HepG2 (cell line): ENCODE data around the gene C4orf17.

Experiments used
- MTA1 ChIP-seq: sonication (generic); formaldehyde crosslinking; IDR thresholded peaks from 2 replicates; pipeline ENCODE4 v1.4.0; 2020; ENCODE audit warnings: missing genetic modification reagents, mild to moderate bottlenecking, borderline replicate concordance
- MTF1 ChIP-seq: sonication (generic); formaldehyde crosslinking; IDR thresholded peaks from 2 replicates; pipeline ENCODE4 v1.5.0; 2020; ENCODE audit warnings: missing genetic modification reagents
- POLR2A ChIP-seq, 2 experiments: IDR thresholded peaks; 2 replicates each; pipeline ENCODE4 v1.6.1; 2011; ENCODE audit warnings: low read depth in 2 of 2, low read length in 2 of 2, mild to moderate bottlenecking in 1 of 2, moderate library complexity in 1 of 2; ENCODE audit not compliant: insufficient read depth in 1 of 2
- POLR2AphosphoS5 ChIP-seq: IDR thresholded peaks from 2 replicates; pipeline ENCODE4 v1.6.1; 2012; ENCODE audit warnings: low read depth, low read length
- ZFP36 ChIP-seq: fragments of 150-350 bp; IDR thresholded peaks from 2 replicates; pipeline ENCODE4 v1.6.1; 2018; ENCODE audit warnings: borderline replicate concordance, low read length, low read depth; ENCODE audit not compliant: partially characterized antibody
- ZNF138 ChIP-seq: sonication (generic); formaldehyde crosslinking; IDR thresholded peaks from 2 replicates; pipeline ENCODE4 v1.5.0; 2020; ENCODE audit warnings: mild to moderate bottlenecking, low read depth, missing genetic modification reagents
- ZNF207 ChIP-seq: fragments of 450-650 bp; IDR thresholded peaks from 2 replicates; pipeline ENCODE4 v1.6.1; 2016; ENCODE audit warnings: antibody characterized with exemption, borderline replicate concordance
- ZNF292 ChIP-seq: sonication (generic); formaldehyde crosslinking; IDR thresholded peaks from 2 replicates; pipeline ENCODE4 v1.8.1; 2022; ENCODE audit warnings: mild to moderate bottlenecking, low read depth, missing genetic modification reagents, borderline replicate concordance
- ZNF776 ChIP-seq: sonication (generic); formaldehyde crosslinking; IDR thresholded peaks from 2 replicates; pipeline ENCODE4 v1.4.0; 2020; ENCODE audit warnings: mild to moderate bottlenecking, missing genetic modification reagents
- ZSCAN9 ChIP-seq: IDR thresholded peaks from 2 replicates; pipeline ENCODE4 v1.6.1; 2016; ENCODE audit warnings: borderline replicate concordance
- TF ChIP-seq, protein P1 (sequence below): sonication (generic); formaldehyde crosslinking; IDR thresholded peaks from one replicate; pipeline ENCODE4 v1.5.1; 2020; ENCODE audit warnings: mild to moderate bottlenecking, missing genetic modification reagents; ENCODE audit errors: not compliant biosample characterization
- TF ChIP-seq, protein P2 (sequence below): sonication (generic); formaldehyde crosslinking; IDR thresholded peaks from 2 replicates; pipeline ENCODE4 v1.5.0; 2020; ENCODE audit warnings: mild to moderate bottlenecking, missing genetic modification reagents, moderate library complexity
- TF ChIP-seq, protein P3 (sequence below): sonication (generic); formaldehyde crosslinking; IDR thresholded peaks from 2 replicates; pipeline ENCODE4 v1.4.0; 2020; ENCODE audit warnings: missing genetic modification reagents
- TF ChIP-seq, protein P4 (sequence below): sonication (generic); formaldehyde crosslinking; conservative IDR thresholded peaks from 2 replicates; pipeline ENCODE4 v1.4.0; 2020; ENCODE audit warnings: missing genetic modification reagents

DNA sequence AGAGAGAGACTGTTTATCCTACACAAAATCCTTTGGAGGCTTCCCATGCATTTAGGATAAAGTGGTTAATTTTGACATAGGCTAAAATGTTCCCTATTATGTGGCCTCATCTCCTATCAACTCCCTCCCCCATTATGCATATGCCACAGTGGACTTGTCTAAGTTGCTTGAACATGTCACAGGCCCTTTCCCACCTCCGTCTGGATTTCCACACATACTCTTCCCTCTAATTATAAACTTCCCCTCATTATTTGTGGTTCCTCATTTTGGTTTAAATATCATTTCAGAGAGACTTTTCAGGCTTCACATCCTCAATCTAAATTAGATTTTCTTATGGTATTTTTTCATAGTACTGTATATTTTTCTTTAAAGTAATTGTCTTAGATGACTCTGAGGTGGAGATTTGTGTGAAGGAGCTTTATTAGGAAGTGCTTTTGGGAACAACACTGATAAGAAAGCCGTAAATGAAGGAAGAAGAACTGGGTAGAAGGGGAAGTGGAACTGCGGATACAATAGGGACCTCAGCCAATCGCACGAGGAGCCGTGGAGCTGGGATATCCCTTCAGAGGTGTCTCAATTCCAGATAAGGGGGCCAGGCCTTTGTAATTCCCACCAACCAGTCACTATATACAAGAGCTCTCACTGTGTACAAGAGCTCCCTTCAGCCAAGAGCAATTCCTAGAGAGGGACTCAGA, 7.9 kb downstream of the C4orf17 start:
- no peak for TF ChIP-seq MTF1 (CRISPR knock-in tag)
- no peak for TF ChIP-seq ZNF207
- TF ChIP-seq, protein P1, sequence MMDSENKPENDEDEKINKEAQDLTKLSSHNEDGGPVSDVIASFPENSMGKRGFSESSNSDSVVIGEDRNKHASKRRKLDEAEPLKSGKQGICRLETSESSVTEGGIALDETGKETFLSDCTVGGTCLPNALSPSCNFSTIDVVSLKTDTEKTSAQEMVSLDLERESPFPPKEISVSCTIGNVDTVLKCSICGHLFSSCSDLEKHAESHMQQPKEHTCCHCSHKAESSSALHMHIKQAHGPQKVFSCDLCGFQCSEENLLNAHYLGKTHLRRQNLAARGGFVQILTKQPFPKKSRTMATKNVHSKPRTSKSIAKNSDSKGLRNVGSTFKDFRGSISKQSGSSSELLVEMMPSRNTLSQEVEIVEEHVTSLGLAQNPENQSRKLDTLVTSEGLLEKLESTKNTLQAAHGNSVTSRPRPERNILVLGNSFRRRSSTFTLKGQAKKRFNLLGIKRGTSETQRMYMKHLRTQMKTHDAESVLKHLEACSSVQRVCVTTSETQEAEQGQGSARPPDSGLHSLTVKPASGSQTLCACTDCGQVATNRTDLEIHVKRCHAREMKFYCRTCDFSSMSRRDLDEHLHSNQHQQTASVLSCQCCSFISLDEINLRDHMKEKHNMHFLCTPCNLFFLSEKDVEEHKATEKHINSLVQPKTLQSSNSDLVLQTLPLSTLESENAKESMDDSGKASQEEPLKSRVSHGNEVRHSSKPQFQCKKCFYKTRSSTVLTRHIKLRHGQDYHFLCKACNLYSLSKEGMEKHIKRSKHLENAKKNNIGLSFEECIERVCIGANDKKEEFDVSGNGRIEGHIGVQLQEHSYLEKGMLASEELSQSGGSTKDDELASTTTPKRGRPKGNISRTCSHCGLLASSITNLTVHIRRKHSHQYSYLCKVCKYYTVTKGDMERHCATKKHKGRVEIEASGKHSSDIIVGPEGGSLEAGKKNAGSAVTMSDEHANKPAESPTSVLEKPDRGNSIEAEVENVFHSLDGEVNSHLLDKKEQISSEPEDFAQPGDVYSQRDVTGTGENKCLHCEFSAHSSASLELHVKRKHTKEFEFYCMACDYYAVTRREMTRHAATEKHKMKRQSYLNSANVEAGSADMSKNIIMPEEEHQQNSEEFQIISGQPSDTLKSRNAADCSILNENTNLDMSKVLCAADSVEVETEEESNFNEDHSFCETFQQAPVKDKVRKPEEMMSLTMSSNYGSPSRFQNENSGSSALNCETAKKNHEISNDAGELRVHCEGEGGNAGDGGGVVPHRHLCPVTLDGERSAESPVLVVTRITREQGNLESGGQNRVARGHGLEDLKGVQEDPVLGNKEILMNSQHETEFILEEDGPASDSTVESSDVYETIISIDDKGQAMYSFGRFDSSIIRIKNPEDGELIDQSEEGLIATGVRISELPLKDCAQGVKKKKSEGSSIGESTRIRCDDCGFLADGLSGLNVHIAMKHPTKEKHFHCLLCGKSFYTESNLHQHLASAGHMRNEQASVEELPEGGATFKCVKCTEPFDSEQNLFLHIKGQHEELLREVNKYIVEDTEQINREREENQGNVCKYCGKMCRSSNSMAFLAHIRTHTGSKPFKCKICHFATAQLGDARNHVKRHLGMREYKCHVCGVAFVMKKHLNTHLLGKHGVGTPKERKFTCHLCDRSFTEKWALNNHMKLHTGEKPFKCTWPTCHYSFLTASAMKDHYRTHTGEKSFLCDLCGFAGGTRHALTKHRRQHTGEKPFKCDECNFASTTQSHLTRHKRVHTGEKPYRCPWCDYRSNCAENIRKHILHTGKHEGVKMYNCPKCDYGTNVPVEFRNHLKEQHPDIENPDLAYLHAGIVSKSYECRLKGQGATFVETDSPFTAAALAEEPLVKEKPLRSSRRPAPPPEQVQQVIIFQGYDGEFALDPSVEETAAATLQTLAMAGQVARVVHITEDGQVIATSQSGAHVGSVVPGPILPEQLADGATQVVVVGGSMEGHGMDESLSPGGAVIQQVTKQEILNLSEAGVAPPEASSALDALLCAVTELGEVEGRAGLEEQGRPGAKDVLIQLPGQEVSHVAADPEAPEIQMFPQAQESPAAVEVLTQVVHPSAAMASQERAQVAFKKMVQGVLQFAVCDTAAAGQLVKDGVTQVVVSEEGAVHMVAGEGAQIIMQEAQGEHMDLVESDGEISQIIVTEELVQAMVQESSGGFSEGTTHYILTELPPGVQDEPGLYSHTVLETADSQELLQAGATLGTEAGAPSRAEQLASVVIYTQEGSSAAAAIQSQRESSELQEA (CRISPR knock-in tag), result no peak
- TF ChIP-seq ZSCAN9 (CRISPR knock-in tag), result no peak
- TF ChIP-seq ZNF292 (CRISPR knock-in tag), result no peak
- TF ChIP-seq MTA1 (CRISPR knock-in tag), result no peak
- TF ChIP-seq ZNF138, result no peak
- no peak for TF ChIP-seq ZNF776
- no peak for TF ChIP-seq POLR2A (IDR thresholded peaks at IDR 0.05; ENCODE audit: insufficient read depth in 1 of 2, low read depth in 2 of 2, low read length in 2 of 2)
- TF ChIP-seq, protein P2, sequence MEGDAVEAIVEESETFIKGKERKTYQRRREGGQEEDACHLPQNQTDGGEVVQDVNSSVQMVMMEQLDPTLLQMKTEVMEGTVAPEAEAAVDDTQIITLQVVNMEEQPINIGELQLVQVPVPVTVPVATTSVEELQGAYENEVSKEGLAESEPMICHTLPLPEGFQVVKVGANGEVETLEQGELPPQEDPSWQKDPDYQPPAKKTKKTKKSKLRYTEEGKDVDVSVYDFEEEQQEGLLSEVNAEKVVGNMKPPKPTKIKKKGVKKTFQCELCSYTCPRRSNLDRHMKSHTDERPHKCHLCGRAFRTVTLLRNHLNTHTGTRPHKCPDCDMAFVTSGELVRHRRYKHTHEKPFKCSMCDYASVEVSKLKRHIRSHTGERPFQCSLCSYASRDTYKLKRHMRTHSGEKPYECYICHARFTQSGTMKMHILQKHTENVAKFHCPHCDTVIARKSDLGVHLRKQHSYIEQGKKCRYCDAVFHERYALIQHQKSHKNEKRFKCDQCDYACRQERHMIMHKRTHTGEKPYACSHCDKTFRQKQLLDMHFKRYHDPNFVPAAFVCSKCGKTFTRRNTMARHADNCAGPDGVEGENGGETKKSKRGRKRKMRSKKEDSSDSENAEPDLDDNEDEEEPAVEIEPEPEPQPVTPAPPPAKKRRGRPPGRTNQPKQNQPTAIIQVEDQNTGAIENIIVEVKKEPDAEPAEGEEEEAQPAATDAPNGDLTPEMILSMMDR (CRISPR knock-in tag), result no peak
- TF ChIP-seq ZFP36, result no peak
- no peak for TF ChIP-seq POLR2AphosphoS5
- TF ChIP-seq, protein P3, sequence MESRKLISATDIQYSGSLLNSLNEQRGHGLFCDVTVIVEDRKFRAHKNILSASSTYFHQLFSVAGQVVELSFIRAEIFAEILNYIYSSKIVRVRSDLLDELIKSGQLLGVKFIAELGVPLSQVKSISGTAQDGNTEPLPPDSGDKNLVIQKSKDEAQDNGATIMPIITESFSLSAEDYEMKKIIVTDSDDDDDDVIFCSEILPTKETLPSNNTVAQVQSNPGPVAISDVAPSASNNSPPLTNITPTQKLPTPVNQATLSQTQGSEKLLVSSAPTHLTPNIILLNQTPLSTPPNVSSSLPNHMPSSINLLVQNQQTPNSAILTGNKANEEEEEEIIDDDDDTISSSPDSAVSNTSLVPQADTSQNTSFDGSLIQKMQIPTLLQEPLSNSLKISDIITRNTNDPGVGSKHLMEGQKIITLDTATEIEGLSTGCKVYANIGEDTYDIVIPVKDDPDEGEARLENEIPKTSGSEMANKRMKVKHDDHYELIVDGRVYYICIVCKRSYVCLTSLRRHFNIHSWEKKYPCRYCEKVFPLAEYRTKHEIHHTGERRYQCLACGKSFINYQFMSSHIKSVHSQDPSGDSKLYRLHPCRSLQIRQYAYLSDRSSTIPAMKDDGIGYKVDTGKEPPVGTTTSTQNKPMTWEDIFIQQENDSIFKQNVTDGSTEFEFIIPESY (CRISPR knock-in tag), result no peak
- TF ChIP-seq, protein P4, sequence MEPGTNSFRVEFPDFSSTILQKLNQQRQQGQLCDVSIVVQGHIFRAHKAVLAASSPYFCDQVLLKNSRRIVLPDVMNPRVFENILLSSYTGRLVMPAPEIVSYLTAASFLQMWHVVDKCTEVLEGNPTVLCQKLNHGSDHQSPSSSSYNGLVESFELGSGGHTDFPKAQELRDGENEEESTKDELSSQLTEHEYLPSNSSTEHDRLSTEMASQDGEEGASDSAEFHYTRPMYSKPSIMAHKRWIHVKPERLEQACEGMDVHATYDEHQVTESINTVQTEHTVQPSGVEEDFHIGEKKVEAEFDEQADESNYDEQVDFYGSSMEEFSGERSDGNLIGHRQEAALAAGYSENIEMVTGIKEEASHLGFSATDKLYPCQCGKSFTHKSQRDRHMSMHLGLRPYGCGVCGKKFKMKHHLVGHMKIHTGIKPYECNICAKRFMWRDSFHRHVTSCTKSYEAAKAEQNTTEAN (CRISPR knock-in tag), result no peak
